ENCODE results near the gene ADCY9. TPM values are rescaled to one million over a fixed set of nuclear protein-coding genes. Genes with fewer than 3 reads are reported as not detected.
"Not testable (repeated sequence)": the region's sequence is repeated elsewhere in the genome, so short reads cannot be mapped to it uniquely, and the experiment has no call there.

The ADCY9 gene
- total RNA-seq, 1 experiment from 2014 or later: 11.5 TPM

- ATAC-seq (no peak), DNase-seq (ENCODE audit: low spot score) (no peak)
- Mint-ChIP-seq H3K4me3 (no peak overlapping the region), H3K27me3 (ENCODE audit: low read depth) (no peaks in the 10 kb centered on the region), H3K36me3 (no peaks in the 10 kb centered on the region), H3K4me1 (peaks cover 1% of the 10 kb centered on the region), H3K9me3 (no peaks in the 10 kb centered on the region), H3K27ac (0 out of 2 replicates have a peak overlapping the region, but pooled peaks have one; percentile 6)
- CTCF ChIA-PET: interaction anchor here (1.0 to 3.5 kb wide), 3 partner anchors 11 to 302 kb away, joined by 3 to 21 read pairs (median 4); no protein-coding TSS in a partner anchor
- POLR2A ChIA-PET: no interaction called here
- TF ChIP-seq KAT7 (CRISPR knock-in tag; IDR thresholded peaks at IDR 0.05; ENCODE audit: borderline replicate concordance) (no peak), ZNF121 (CRISPR knock-in tag; IDR thresholded peaks at IDR 0.05) (peak; percentile 59; the same call in 1 of the 2 replicates)
Measured at GRCh38 chr16:3951861-3952736, 164.1 kb downstream of the ADCY9 start.

GRCh38 chr16:3951380-3951779, 164.9 kb downstream of the ADCY9 start:
- H3K4me1 Mint-ChIP-seq; H3K4me3 Mint-ChIP-seq; POLR2A ChIA-PET; H3K36me3 Mint-ChIP-seq; H3K9me3 Mint-ChIP-seq; ATAC-seq; H3K27ac Mint-ChIP-seq; H3K27me3 Mint-ChIP-seq (ENCODE audit: low read depth); DNase-seq (ENCODE audit: low spot score): not testable (repeated sequence)
- CTCF ChIA-PET: interaction anchor here (1.0 to 3.5 kb wide), 3 partner anchors 12 to 303 kb away, joined by 3 to 21 read pairs (median 4); no protein-coding TSS in a partner anchor

GRCh38 chr16:3950343-3951193, 165.7 kb downstream of the ADCY9 start:
- CTCF ChIA-PET: interaction anchor here (3.0 kb wide), 1 partner anchor 12 kb away, joined by 20 read pairs; no protein-coding TSS in a partner anchor
- Mint-ChIP-seq H3K4me3 (no peak overlapping the region), H3K36me3 (no peaks in the 10 kb centered on the region), H3K4me1 (no peaks in the 10 kb centered on the region), H3K27me3 (ENCODE audit: low read depth) (no peaks in the 10 kb centered on the region), H3K9me3 (no peaks in the 10 kb centered on the region), H3K27ac (no peak overlapping the region)
- POLR2A ChIA-PET: interaction anchor here (0.5 kb wide), 1 partner anchor 49 kb away, joined by 3 read pairs; no protein-coding TSS in a partner anchor
- TF ChIP-seq NR3C1 (CRISPR knock-in tag; conservative IDR thresholded peaks at IDR 0.05; ENCODE audit: low read depth) (no peak), TP53 (CRISPR knock-in tag; IDR thresholded peaks at IDR 0.05) (no peak), ATF6 (CRISPR knock-in tag; IDR thresholded peaks at IDR 0.05) (no peak), FOXJ3 (CRISPR knock-in tag; IDR thresholded peaks at IDR 0.05; ENCODE audit: borderline replicate concordance) (no peak), TEAD1 (CRISPR knock-in tag; IDR thresholded peaks at IDR 0.05) (no peak), NR1H2 (CRISPR knock-in tag; IDR thresholded peaks at IDR 0.05) (no peak), NFYB (CRISPR knock-in tag; conservative IDR thresholded peaks at IDR 0.05; ENCODE audit: low read depth) (no peak), NFE2L1 (CRISPR knock-in tag; IDR thresholded peaks at IDR 0.05) (no peak), ZNF281 (CRISPR knock-in tag; IDR thresholded peaks at IDR 0.05) (no peak), MLX (CRISPR knock-in tag; IDR thresholded peaks at IDR 0.05) (no peak), ZMAT4 (CRISPR knock-in tag; IDR thresholded peaks at IDR 0.05) (no peak), ZNF425 (CRISPR knock-in tag; conservative IDR thresholded peaks at IDR 0.05) (no peak), NR2C2 (CRISPR knock-in tag; IDR thresholded peaks at IDR 0.05) (no peak), ZNF423 (CRISPR knock-in tag; IDR thresholded peaks at IDR 0.05) (no peak), PRRX2 (CRISPR knock-in tag; IDR thresholded peaks at IDR 0.05) (no peak)
- ATAC-seq (no peak), DNase-seq (ENCODE audit: low spot score) (no peak)
